D341Med (cell line): ENCODE data around the gene SENP7.
"Not testable (repeated sequence)": the region's sequence is repeated elsewhere in the genome, so short reads cannot be mapped to it uniquely, and the experiment has no call there.

Experiments
- DNase-seq: peaks from one replicate; pipeline ENCODE4 v3.0.0; 2012; ENCODE audit warnings: low spot score

SENP7 gene

GRCh38 chr3:101512646-101513418, at the start of gene SENP7:
TSS of gene SENP7 (minus strand) at chr3:101513212. CDS start at chr3:101513130, 82 bp downstream.
- DNase-seq, result peak; percentile 94

- DNase-seq, result peak; percentile 94
These were observed 48.8 kb upstream of the SENP7 start, which contains the start of gene TRMT10C for GRCh38 chr3:101561630-101562328. TSS of gene TRMT10C (plus strand) at chr3:101561868. CDS start at chr3:101564782, 2,914 bp downstream.

GRCh38 chr3:101556064-101556463, 43.1 kb upstream of the SENP7 start:
- DNase-seq, result no peak

- not testable (repeated sequence) for DNase-seq
These were observed 40.4 kb upstream of the SENP7 start for GRCh38 chr3:101553381-101553780.

GRCh38 chr3:101551359-101552081, 38.5 kb upstream of the SENP7 start:
- not testable (repeated sequence) for DNase-seq

GRCh38 chr3:101549473-101549872, 36.5 kb upstream of the SENP7 start:
- DNase-seq, result no peak

- DNase-seq, result no peak
These were observed 35.6 kb upstream of the SENP7 start for GRCh38 chr3:101548527-101549105.

- no peak for DNase-seq
These were observed 31.3 kb upstream of the SENP7 start for GRCh38 chr3:101544161-101544850.

- DNase-seq, result no peak
These were observed 29.9 kb upstream of the SENP7 start for GRCh38 chr3:101542957-101543356.

- DNase-seq, result not testable (repeated sequence)
These were observed 23.9 kb upstream of the SENP7 start for GRCh38 chr3:101536955-101537354.

GRCh38 chr3:101536266-101536665, 23.3 kb upstream of the SENP7 start:
- no peak for DNase-seq

GRCh38 chr3:101535221-101535620, 22.2 kb upstream of the SENP7 start:
- no peak for DNase-seq

- DNase-seq, result no peak
These were observed 20.6 kb upstream of the SENP7 start for GRCh38 chr3:101533603-101533968.

- DNase-seq, result no peak
These were observed 20.0 kb upstream of the SENP7 start for GRCh38 chr3:101532783-101533602.

- no peak for DNase-seq
These were observed 18.6 kb upstream of the SENP7 start for GRCh38 chr3:101531473-101532086.

GRCh38 chr3:101530686-101531047, 17.7 kb upstream of the SENP7 start:
- no peak for DNase-seq

GRCh38 chr3:101529816-101530685, 17.0 kb upstream of the SENP7 start:
- no peak for DNase-seq

- DNase-seq, result no peak
These were observed 14.9 kb upstream of the SENP7 start for GRCh38 chr3:101527906-101528305.

GRCh38 chr3:101527441-101527840, 14.4 kb upstream of the SENP7 start:
- DNase-seq, result no peak
